IMR-90 (cell line): ENCODE measurements around the gene ROS1. TPM values are rescaled to one million over a fixed set of nuclear protein-coding genes. Genes with fewer than 3 reads are reported as not detected.

ENCODE experiments used
- ATAC-seq: fragments of 200-7000 bp; cut with Tn5 transposase; 2 replicates; pipeline ENCODE4 v1.9.1; 2020; ENCODE audit warnings: low read depth, mild to moderate bottlenecking, moderate library complexity
- BruUV-seq: library from RNA; stranded (reverse); fragments of 400-500 nt; replicated peaks from 2 replicates; lab custom pipeline; 2021; lab: Mats Ljungman, UMichigan
- CTCF ChIA-PET: fragments of 300-600 bp; formaldehyde crosslinking; extraction: SDS; loops from one replicate; lab custom pipeline; 2021; ENCODE audit warnings: antibody characterized with exemption; lab: Yijun Ruan, JAX
- POLR2A ChIA-PET: fragments of 300-600 bp; sonication (Branson Sonifier 250); formaldehyde crosslinking; loops from one replicate; lab custom pipeline; 2022; ENCODE audit warnings: antibody characterized with exemption; ENCODE audit not compliant: unreplicated experiment; lab: Charles Lee
- DNase-seq: peaks from one replicate; pipeline ENCODE4 v3.0.0; 2013
- H2AFZ ChIP-seq: replicated peaks from 2 replicates; pipeline ENCODE3; 2013; ENCODE audit warnings: low read length, mild to moderate bottlenecking; ENCODE audit not compliant: poor library complexity
- H2AK5ac ChIP-seq: 2 replicates; pipeline ENCODE4 v1.6.1; 2013; ENCODE audit warnings: low read depth, low read length, inconsistent platforms
- H2AK9ac ChIP-seq: replicated peaks from 2 replicates; pipeline ENCODE3; 2013; ENCODE audit warnings: mild to moderate bottlenecking, low read depth, low read length, moderate library complexity; ENCODE audit not compliant: poor library complexity
- H2BK120ac ChIP-seq: 2 replicates; pipeline ENCODE4 v1.6.1; 2013; ENCODE audit warnings: low read depth, low read length, inconsistent platforms
- H2BK15ac ChIP-seq: 3 replicates; pipeline ENCODE4 v1.6.1; 2013; ENCODE audit warnings: low read depth, low read length, inconsistent platforms
- H2BK20ac ChIP-seq: 2 replicates; pipeline ENCODE4 v1.6.1; 2013; ENCODE audit warnings: low read depth, mild to moderate bottlenecking, inconsistent platforms, low read length, moderate library complexity
- H2BK5ac ChIP-seq: 2 replicates; pipeline ENCODE4 v1.6.1; 2013; ENCODE audit warnings: mild to moderate bottlenecking, low read depth, low read length, inconsistent platforms; ENCODE audit not compliant: poor library complexity, severe bottlenecking
- H3K14ac ChIP-seq: replicated peaks from 2 replicates; pipeline ENCODE4 v1.6.1; 2013; ENCODE audit warnings: low read depth, low read length, inconsistent platforms
- H3K18ac ChIP-seq: 2 replicates; pipeline ENCODE4 v1.6.1; 2013; ENCODE audit warnings: low read depth, low read length, control low read depth
- H3K23ac ChIP-seq: 2 replicates; pipeline ENCODE4 v1.6.1; 2013; ENCODE audit warnings: low read depth, low read length, inconsistent platforms
- H3K27ac ChIP-seq: 2 replicates; pipeline ENCODE4 v1.5.1; 2013; ENCODE audit warnings: mild to moderate bottlenecking, control low read depth, low read length; ENCODE audit not compliant: insufficient read depth
- H3K27me3 ChIP-seq: 2 replicates; pipeline ENCODE4 v1.6.1; 2013; ENCODE audit warnings: low read length; ENCODE audit not compliant: control insufficient read depth, insufficient read depth
- H3K36me3 ChIP-seq: 2 replicates; pipeline ENCODE4 v1.6.1; 2013; ENCODE audit warnings: low read length, mixed read lengths; ENCODE audit not compliant: control insufficient read depth, insufficient read depth
- H3K4ac ChIP-seq: 2 replicates; pipeline ENCODE4 v1.6.1; 2013; ENCODE audit warnings: low read depth, low read length, inconsistent platforms
- H3K4me1 ChIP-seq: 2 replicates; pipeline ENCODE4 v1.6.1; 2013; ENCODE audit warnings: low read length, mixed read lengths; ENCODE audit not compliant: control insufficient read depth, insufficient read depth
- H3K4me2 ChIP-seq: 2 replicates; pipeline ENCODE4 v1.6.1; 2013; ENCODE audit warnings: low read depth, mild to moderate bottlenecking, control low read depth, low read length, moderate library complexity
- H3K4me3 ChIP-seq: 2 replicates; pipeline ENCODE4 v1.5.1; 2013; ENCODE audit warnings: low read depth, mild to moderate bottlenecking, control low read depth, low read length, moderate library complexity; ENCODE audit not compliant: insufficient read depth
- H3K56ac ChIP-seq: 2 replicates; pipeline ENCODE4 v1.6.1; 2013; ENCODE audit warnings: low read length, inconsistent platforms; ENCODE audit not compliant: insufficient read depth; ENCODE audit errors: extremely low read depth
- H3K79me1 ChIP-seq, 2 experiments: 2 replicates each; pipeline ENCODE4 v1.6.1; 2013; ENCODE audit warnings: low read length in 2 of 2, inconsistent platforms in 1 of 2, low read depth in 1 of 2
- H3K9ac ChIP-seq: 2 replicates; pipeline ENCODE4 v1.6.1; 2013; ENCODE audit warnings: low read depth, low read length, control low read depth
- H3K9me1 ChIP-seq: 2 replicates; pipeline ENCODE4 v1.6.1; 2013; ENCODE audit warnings: low read length, inconsistent platforms; ENCODE audit not compliant: insufficient read depth
- H3K9me3 ChIP-seq: 2 replicates; pipeline ENCODE4 v1.6.1; 2013; ENCODE audit warnings: low read length; ENCODE audit not compliant: control insufficient read depth, insufficient read depth
- H4K20me1 ChIP-seq: 2 replicates; pipeline ENCODE4 v1.6.1; 2013; ENCODE audit warnings: low read length, inconsistent platforms; ENCODE audit not compliant: insufficient read depth
- H4K5ac ChIP-seq: 2 replicates; pipeline ENCODE4 v1.6.1; 2013; ENCODE audit warnings: mild to moderate bottlenecking, low read depth, low read length, control low read depth
- H4K8ac ChIP-seq, 2 experiments: 2 replicates each; pipeline ENCODE4 v1.6.1; 2013; ENCODE audit warnings: low read depth in 2 of 2, low read length in 2 of 2, control low read depth in 1 of 2, inconsistent platforms in 1 of 2
- H4K91ac ChIP-seq: 2 replicates; pipeline ENCODE4 v1.6.1; 2013; ENCODE audit warnings: low read depth, low read length, inconsistent platforms; ENCODE audit not compliant: insufficient read depth
- BHLHE40 ChIP-seq: fragments of 150-350 bp; IDR thresholded peaks from 2 replicates; pipeline ENCODE4 v1.6.1; 2016; ENCODE audit warnings: mild to moderate bottlenecking, low read depth, low read length
- CEBPB ChIP-seq: IDR thresholded peaks from 2 replicates; pipeline ENCODE4 v1.6.1; 2012; ENCODE audit warnings: low read depth, low read length, improper control_type of control experiment
- CHD1 ChIP-seq: IDR thresholded peaks from 2 replicates; pipeline ENCODE4 v1.6.1; 2012; ENCODE audit warnings: low read depth, low read length, improper control_type of control experiment
- MAFK ChIP-seq: IDR thresholded peaks from 2 replicates; pipeline ENCODE4 v1.6.1; 2012; ENCODE audit warnings: low read depth, low read length, improper control_type of control experiment
- RCOR1 ChIP-seq: IDR thresholded peaks from 2 replicates; pipeline ENCODE4 v1.6.1; 2012; ENCODE audit warnings: mild to moderate bottlenecking, low read length, improper control_type of control experiment; ENCODE audit not compliant: insufficient replicate concordance
- WGBS, 2 experiments: methylation state at CpG; one replicate each; pipeline versions ENCODE4 v1.1.5 to v1.1.7; 2013; ENCODE audit warnings: missing lambda C conversion rate in 2 of 2; ENCODE audit not compliant: insufficient read length in 1 of 2; ENCODE audit errors: extremely low coverage in 2 of 2; 5-methylcytosine and 5-hydroxymethylcytosine counted together
- dilution Hi-C: fragments of 300-500 bp; cut with HindIII; formaldehyde crosslinking; loops from one replicate; pipeline ENCODE4 v1.14.3; 2018; ENCODE audit warnings: low sequenced_read_pairs; ENCODE audit not compliant: unreplicated experiment
- in situ Hi-C: fragments of 300-500 bp; cut with MboI; formaldehyde crosslinking; loops from 3 replicates; pipeline ENCODE4 v1.14.3; 2019; ENCODE audit warnings: low sequenced_read_pairs, inconsistent platforms, mixed read lengths
- intact Hi-C: fragments of 100-400 bp; cut with micrococcal nuclease; formaldehyde crosslinking; loops from 2 replicates; pipeline ENCODE4 v1.10.0; 2022
- polyA plus RNA-seq, 3 experiments: library from polyadenylated mRNA; depleted of rRNA; stranded (reverse); fragments of >200 nt; gene quantifications; 2 replicates each; pipeline ENCODE4 v1.2.3, GENCODE V29; 2012; ENCODE audit warnings: low replicate concordance in 1 of 3
- total RNA-seq: library from RNA; depleted of rRNA; stranded (reverse); fragments of >200 nt; gene quantifications from 2 replicates; pipeline ENCODE4 v1.2.3, GENCODE V29; 2012

ROS1 gene
- total and polyA plus RNA-seq, 2 of the 4 experiments (the other 2 are of a cell fraction): under 0.01 to 0.03 TPM

DNA sequence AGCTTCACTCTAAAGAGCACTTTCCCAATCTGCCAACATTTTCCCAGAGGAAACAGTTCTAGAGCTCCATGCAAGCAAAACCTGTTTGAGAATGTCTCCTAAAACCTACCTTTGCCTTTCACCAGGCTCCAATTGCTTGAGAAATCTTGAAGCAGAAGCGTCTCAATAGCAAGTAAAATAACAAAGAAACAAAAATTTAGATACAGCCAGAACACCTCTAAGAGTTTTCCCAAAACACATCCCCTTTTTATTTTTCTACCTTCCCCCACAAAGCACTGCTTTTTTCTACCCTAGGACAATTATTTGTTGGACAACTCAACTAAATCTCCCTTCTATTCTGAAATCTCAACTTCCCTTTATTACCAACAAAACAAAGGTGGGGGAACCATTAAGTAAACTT is 156.8 kb downstream of the ROS1 start:
- no peak for TF ChIP-seq CEBPB
- TF ChIP-seq CHD1: no peak
- no peak for TF ChIP-seq RCOR1
- no peak for TF ChIP-seq BHLHE40
- TF ChIP-seq MAFK: no peak
- Histone ChIP-seq H3K56ac (no peak overlapping the region), H3K9ac (no peak overlapping the region), H3K27ac (no peak overlapping the region), H3K23ac (no peak overlapping the region), H3K14ac (no peak overlapping the region), H2AK5ac (no peak overlapping the region), H3K9me3 (peaks cover 2% of the 10 kb centered on the region), H2BK15ac (no peak overlapping the region), H4K8ac (no peak overlapping the region), H2BK20ac (no peak overlapping the region), H2BK120ac (no peak overlapping the region), H3K9me1 (no peaks in the 10 kb centered on the region), H3K79me1 (no peaks in the 10 kb centered on the region), H3K36me3 (no peaks in the 10 kb centered on the region), H4K5ac (no peak overlapping the region), H3K4me1 (no peaks in the 10 kb centered on the region; the same call in 1 of the 2 replicates), H4K91ac (no peak overlapping the region), H2AFZ (no peak overlapping the region), H3K4ac (no peak overlapping the region), H3K18ac (no peak overlapping the region), H2AK9ac (no peak overlapping the region), H3K4me2 (no peak overlapping the region), H4K20me1 (no peaks in the 10 kb centered on the region), H2BK5ac (no peak overlapping the region), H3K27me3 (peaks cover 77% of the 10 kb centered on the region), H3K4me3 (no peak overlapping the region)
- dilution Hi-C loops (no loop called here), intact Hi-C loops (no loop called here), in situ Hi-C loops (no loop called here)
- WGBS, 2 experiments: 0% methylated on average over 1 of the region's 1 CpG; no CpG with 5 or more reads in 1 of the 2 experiments
- no peak for DNase-seq
- ChIA-PET CTCF (no interaction called here), POLR2A (no interaction called here)
- ATAC-seq: no peak
- no TSS peak for BruUV-seq
